Right forelimb (tissue), 1 donor: ENCODE measurements around the gene TAF4.
A peak's percentile ranks its signal among the peaks of the same experiment; 100 is the strongest.

Experiments used
- DNase-seq: peaks from one replicate; pipeline ENCODE4 v3.0.0-alpha.2; 2018

TAF4 gene

GRCh38 chr20:61941721-61942405 lies 123.8 kb downstream of the TAF4 start:
- peak; percentile 24 for DNase-seq

GRCh38 chr20:61940976-61941720 lies 124.5 kb downstream of the TAF4 start:
- peak; percentile 38 for DNase-seq

- DNase-seq: no peak
These were observed 125.2 kb downstream of the TAF4 start for GRCh38 chr20:61940491-61940890.

- no peak for DNase-seq
These were observed 125.9 kb downstream of the TAF4 start for GRCh38 chr20:61939691-61940360.

- DNase-seq: peak; percentile 22
These were observed 126.6 kb downstream of the TAF4 start for GRCh38 chr20:61938839-61939690.

- peak; percentile 18 for DNase-seq
These were observed 127.5 kb downstream of the TAF4 start for GRCh38 chr20:61937963-61938838.

GRCh38 chr20:61937146-61937962 lies 128.3 kb downstream of the TAF4 start:
- peak; percentile 22 for DNase-seq

- DNase-seq: no peak
These were observed 129.0 kb downstream of the TAF4 start for GRCh38 chr20:61936701-61937131.

- peak; percentile 22 for DNase-seq
These were observed 129.6 kb downstream of the TAF4 start for GRCh38 chr20:61935926-61936700.

- DNase-seq: no peak
These were observed 130.8 kb downstream of the TAF4 start for GRCh38 chr20:61934716-61935530.

GRCh38 chr20:61933951-61934715 lies 131.5 kb downstream of the TAF4 start:
- DNase-seq: peak; percentile 42

- DNase-seq: peak; percentile 25
These were observed 132.2 kb downstream of the TAF4 start for GRCh38 chr20:61933481-61933950.

- peak; percentile 35 for DNase-seq
These were observed 132.8 kb downstream of the TAF4 start for GRCh38 chr20:61932711-61933480.

GRCh38 chr20:61932199-61932592 lies 133.5 kb downstream of the TAF4 start:
- DNase-seq: peak; percentile 16

- peak; percentile 19 for DNase-seq
These were observed 134.0 kb downstream of the TAF4 start for GRCh38 chr20:61931476-61932198.

GRCh38 chr20:61930776-61931475 lies 134.8 kb downstream of the TAF4 start:
- DNase-seq: no peak
